Sigmoid colon (tissue), 7 donors: Measurements from ENCODE around the gene PRKG1. TPM values are rescaled to one million over a fixed set of nuclear protein-coding genes. Genes with fewer than 3 reads are reported as not detected.

Experiments
- DNase-seq: peaks from one replicate; pipeline ENCODE4 v3.0.0-alpha.2; 2019
- H3K27ac ChIP-seq, 4 donors: fragments of 200-600 bp; sonication (generic); one replicate each; pipeline ENCODE4 v1.5.1; 2016 to 2019; ENCODE audit warnings: mild to moderate bottlenecking in 1 of 4
- H3K27me3 ChIP-seq, 3 donors: fragments of 200-600 bp; sonication (generic); one replicate each; pipeline ENCODE4 v1.5.1; 2019; ENCODE audit warnings: mild to moderate bottlenecking in 1 of 3
- H3K36me3 ChIP-seq, 4 donors: fragments of 200-600 bp; sonication (generic); one replicate each; pipeline ENCODE4 v1.5.1; 2016 to 2019
- H3K4me1 ChIP-seq, 4 donors: fragments of 200-600 bp; sonication (generic); one replicate each; pipeline ENCODE4 v1.5.1; 2017 to 2019
- H3K4me3 ChIP-seq, 4 donors: fragments of 200-600 bp; sonication (generic); one replicate each; pipeline ENCODE4 v1.5.1; 2017 to 2019; ENCODE audit warnings: mild to moderate bottlenecking in 2 of 4, moderate library complexity in 1 of 4
- H3K9me3 ChIP-seq, 4 donors: fragments of 200-600 bp in 3 of 4; sonication (generic) in 3 of 4; one replicate each; pipeline versions ENCODE4 v1.5.1 to v1.6.1; 2013 to 2019
- CTCF ChIP-seq, 4 experiments: fragments of 450-650 bp in 3 of 4; fragments of 200-600 bp in 1 of 4; IDR thresholded peaks; one replicate each; pipeline ENCODE4 v1.5.1; 2016 to 2019; ENCODE audit warnings: antibody characterized with exemption in 4 of 4, mild to moderate bottlenecking in 3 of 4, moderate library complexity in 2 of 4
- EP300 ChIP-seq, 4 donors: sonication (generic); formaldehyde crosslinking; IDR thresholded peaks; one replicate each; pipeline ENCODE4 v1.6.1; 2017; ENCODE audit warnings: antibody characterized with exemption in 4 of 4
- POLR2A ChIP-seq, 2 donors: fragments of 450-650 bp; IDR thresholded peaks; one replicate each; pipeline ENCODE4 v1.6.1; 2016; ENCODE audit warnings: antibody characterized with exemption in 2 of 2, mild to moderate bottlenecking in 2 of 2, moderate library complexity in 2 of 2
- POLR2AphosphoS5 ChIP-seq, 4 donors: sonication (generic); formaldehyde crosslinking; IDR thresholded peaks; one replicate each; pipeline ENCODE4 v1.6.1; 2017; ENCODE audit warnings: antibody characterized with exemption in 4 of 4
- WGBS, 2 donors: extraction: QIAGEN DNeasy Blood & Tissue Kit; methylation state at CpG; one replicate each; pipeline ENCODE4 v1.1.7; 2013; 5-methylcytosine and 5-hydroxymethylcytosine counted together
- intact Hi-C: fragments of 100-400 bp; cut with DNase I; formaldehyde crosslinking; loops from one replicate; pipeline ENCODE4 v1.15.1; 2023
- polyA plus RNA-seq, 3 donors: library from polyadenylated mRNA; stranded (reverse); fragments of 200-250 nt; gene quantifications; one replicate each; pipeline ENCODE4 v1.2.3, GENCODE V29; 2013
- total RNA-seq, 4 donors: library from RNA; depleted of rRNA; stranded (reverse); fragments of >200 nt; gene quantifications; one replicate each; pipeline ENCODE4 v1.1.0, GENCODE V29; 2016
- donor health status: healthy with polysubstance abuse.
- donor health status: Bipolar disorder and iron deficiency.
- donor health status: healthy.

Gene PRKG1
- total and polyA plus RNA-seq, 7 donors = 3.7 to 92.9 (median 60.2) TPM

DNA sequence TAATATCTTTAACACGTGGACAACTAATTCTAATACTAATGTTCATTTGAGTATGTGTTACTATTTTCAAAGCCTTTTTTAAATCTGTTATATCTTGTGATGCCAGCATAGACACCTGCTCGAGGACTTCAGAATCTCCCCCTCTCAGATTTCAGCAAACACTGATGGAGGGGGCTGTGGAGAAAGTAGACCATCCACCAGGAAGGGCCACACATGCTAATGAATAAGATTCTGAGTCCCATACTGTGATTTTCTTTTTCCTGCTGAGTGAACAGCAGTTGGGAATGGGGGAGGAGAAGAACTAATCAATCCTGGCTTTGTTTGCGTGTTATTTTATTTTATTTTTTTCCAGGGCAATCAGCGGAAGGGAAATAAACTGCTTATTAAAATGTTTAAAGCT, 783.0 kb downstream of the PRKG1 start:
- H3K4me3 ChIP-seq = no peak overlapping the region
- no peak overlapping the region for H3K27ac ChIP-seq
- H3K36me3 ChIP-seq = no peaks in the 10 kb centered on the region
- H3K4me1 ChIP-seq = peaks cover 0 to 18% (median 4%) of the 10 kb centered on the region in 4 donors
- H3K9me3 ChIP-seq = peaks cover 0 to 4% (median 2%) of the 10 kb centered on the region in 4 donors
- no peak for DNase-seq
- WGBS, 2 donors = 87 to 90% methylated on average over 4 of the region's 4 CpGs
- intact Hi-C loops = no loop called here
- TF ChIP-seq POLR2A (IDR thresholded peaks at IDR 0.05) (no peak), POLR2AphosphoS5 (IDR thresholded peaks at IDR 0.05) (no peak), CTCF (IDR thresholded peaks at IDR 0.05) (no peak), EP300 (IDR thresholded peaks at IDR 0.05) (no peak)
- H3K27me3 ChIP-seq = no peaks in the 10 kb centered on the region

DNA sequence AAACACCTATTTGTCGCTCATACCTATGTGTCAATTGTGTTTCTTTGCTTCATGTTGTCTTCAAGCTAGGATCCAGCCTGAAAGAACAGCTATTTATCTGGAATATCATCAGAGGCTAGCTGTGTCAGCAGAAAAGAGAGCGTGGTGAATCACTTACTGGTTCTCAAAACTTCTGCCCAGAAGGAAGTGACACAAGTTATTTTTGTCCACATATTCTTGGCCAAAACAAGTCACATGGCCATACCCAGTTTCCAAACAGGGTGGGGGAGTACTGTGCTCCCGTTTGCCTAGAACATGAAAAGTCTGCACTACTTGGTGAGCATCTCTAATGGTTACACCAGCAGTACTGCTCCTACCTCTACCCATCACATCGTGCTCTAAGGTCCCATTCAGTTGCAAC, 786.0 kb downstream of the PRKG1 start:
- peak overlapping the region in 1 of 4 donors; percentile 9 for H3K27ac ChIP-seq
- intact Hi-C loops = no loop called here
- H3K36me3 ChIP-seq = no peaks in the 10 kb centered on the region
- 71 to 79% methylated on average over 4 of the region's 4 CpGs for WGBS, 2 donors
- H3K4me3 ChIP-seq = no peak overlapping the region
- H3K27me3 ChIP-seq = no peaks in the 10 kb centered on the region
- H3K9me3 ChIP-seq = peaks cover 0 to 4% (median 2%) of the 10 kb centered on the region in 4 donors
- no peak for TF ChIP-seq EP300 (IDR thresholded peaks at IDR 0.05)
- no peak for TF ChIP-seq POLR2A (IDR thresholded peaks at IDR 0.05)
- TF ChIP-seq POLR2AphosphoS5 (IDR thresholded peaks at IDR 0.05) = peak in 1 of 4 donors; percentile 15
- no peak for TF ChIP-seq CTCF (IDR thresholded peaks at IDR 0.05)
- DNase-seq = peak; percentile 63
- peaks cover 0 to 18% (median 4%) of the 10 kb centered on the region in 4 donors for H3K4me1 ChIP-seq

DNA sequence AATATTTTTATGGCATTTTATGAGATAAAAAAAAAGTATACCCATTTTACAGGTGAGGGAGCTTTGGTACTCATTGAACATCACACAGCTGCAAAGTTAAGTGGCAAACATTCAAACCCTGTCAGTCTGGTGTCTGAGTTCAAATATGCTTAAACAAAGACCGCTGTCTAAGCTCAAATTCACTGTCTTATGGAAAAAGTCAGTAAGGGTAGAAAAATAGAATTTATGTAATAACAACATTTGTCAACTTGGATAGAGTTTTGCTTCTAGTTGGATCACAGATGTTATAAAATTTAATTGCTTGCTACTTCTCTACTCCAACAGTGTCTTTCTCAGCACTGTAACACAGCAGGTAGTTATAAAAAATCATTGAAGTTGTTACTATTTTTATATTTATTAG, 786.8 kb downstream of the PRKG1 start:
- TF ChIP-seq POLR2AphosphoS5 (IDR thresholded peaks at IDR 0.05) (no peak), CTCF (IDR thresholded peaks at IDR 0.05) (no peak), EP300 (IDR thresholded peaks at IDR 0.05) (no peak), POLR2A (IDR thresholded peaks at IDR 0.05) (no peak)
- Histone ChIP-seq H3K27ac (peak overlapping the region in 1 of 4 donors; percentile 9), H3K4me1 (peaks cover 0 to 18% (median 4%) of the 10 kb centered on the region in 4 donors), H3K9me3 (peaks cover 0 to 2% (median under 1%) of the 10 kb centered on the region in 4 donors), H3K4me3 (no peak overlapping the region), H3K27me3 (no peaks in the 10 kb centered on the region), H3K36me3 (no peaks in the 10 kb centered on the region)
- intact Hi-C loops = no loop called here
- no peak for DNase-seq
- WGBS, 2 donors = 82 to 92% methylated on average over 1 of the region's 1 CpG

GRCh38 chr10:51861731-51862130, 787.4 kb downstream of the PRKG1 start:
- Histone ChIP-seq H3K27me3 (no peaks in the 10 kb centered on the region), H3K4me1 (peaks cover 0 to 18% (median 4%) of the 10 kb centered on the region in 4 donors), H3K9me3 (no peaks in the 10 kb centered on the region), H3K27ac (no peak overlapping the region), H3K36me3 (no peaks in the 10 kb centered on the region), H3K4me3 (no peak overlapping the region)
- no peak for DNase-seq
- 87 to 92% methylated on average over 4 of the region's 4 CpGs for WGBS, 2 donors
- intact Hi-C loops = no loop called here
- TF ChIP-seq POLR2AphosphoS5 (IDR thresholded peaks at IDR 0.05) (no peak), CTCF (IDR thresholded peaks at IDR 0.05) (no peak), POLR2A (IDR thresholded peaks at IDR 0.05) (no peak), EP300 (IDR thresholded peaks at IDR 0.05) (no peak)

GRCh38 chr10:51862149-51862548, 787.9 kb downstream of the PRKG1 start:
- H3K4me1 ChIP-seq = peaks cover 0 to 18% (median 4%) of the 10 kb centered on the region in 4 donors
- H3K27ac ChIP-seq = no peak overlapping the region
- H3K9me3 ChIP-seq = no peaks in the 10 kb centered on the region
- DNase-seq = no peak
- no peak overlapping the region for H3K4me3 ChIP-seq
- WGBS, 2 donors = 92 to 94% methylated on average over 3 of the region's 3 CpGs
- TF ChIP-seq EP300 (IDR thresholded peaks at IDR 0.05) (no peak), CTCF (IDR thresholded peaks at IDR 0.05) (no peak), POLR2A (IDR thresholded peaks at IDR 0.05) (no peak), POLR2AphosphoS5 (IDR thresholded peaks at IDR 0.05) (no peak)
- H3K36me3 ChIP-seq = no peaks in the 10 kb centered on the region
- intact Hi-C loops = no loop called here
- no peaks in the 10 kb centered on the region for H3K27me3 ChIP-seq
